CD4-positive, alpha-beta memory T cell (primary cell): Measurements from ENCODE around the gene SBNO2. TPM values are rescaled to one million over a fixed set of nuclear protein-coding genes. Genes with fewer than 3 reads are reported as not detected.
"Not testable (repeated sequence)": the region's sequence is repeated elsewhere in the genome, so short reads cannot be mapped to it uniquely, and the experiment has no call there.

Experiments used
- CTCF ChIA-PET: fragments of 350-600 bp; sonication (Branson Sonifier 250); formaldehyde crosslinking; loops from one replicate; lab custom pipeline; 2021; ENCODE audit warnings: inconsistent platforms; ENCODE audit not compliant: partially characterized antibody; lab: Charles Lee
- POLR2A ChIA-PET: fragments of 350-600 bp; sonication (Branson Sonifier 250); formaldehyde crosslinking; loops from one replicate; lab custom pipeline; 2021; ENCODE audit not compliant: partially characterized antibody; lab: Charles Lee
- DNase-seq, 5 donors: peaks; one replicate each; pipeline versions ENCODE4 v3.0.0 to v3.0.0-alpha.2; 2020 to 2022; ENCODE audit warnings: mixed read lengths in 1 of 5
- H3K27ac ChIP-seq: one replicate; pipeline ENCODE4 v1.7.0; 2013; ENCODE audit warnings: low read depth, low read length
- H3K27me3 ChIP-seq: 2 replicates; pipeline ENCODE4 v1.7.0; 2013; ENCODE audit warnings: mild to moderate bottlenecking, low read length, moderate library complexity; ENCODE audit not compliant: insufficient read depth
- H3K36me3 ChIP-seq: 2 replicates; pipeline ENCODE4 v1.7.0; 2013; ENCODE audit warnings: mild to moderate bottlenecking, low read length, moderate library complexity; ENCODE audit not compliant: insufficient read depth
- H3K4me1 ChIP-seq: 2 replicates; pipeline ENCODE4 v1.7.0; 2013; ENCODE audit warnings: mild to moderate bottlenecking, low read length, moderate library complexity; ENCODE audit not compliant: insufficient read depth
- H3K4me3 ChIP-seq, 2 donors: one replicate each; pipeline ENCODE4 v1.7.0; 2013; ENCODE audit warnings: low read length in 2 of 2, mild to moderate bottlenecking in 1 of 2
- H3K9me3 ChIP-seq, 2 donors: one replicate each; pipeline ENCODE4 v1.7.0; 2013; ENCODE audit warnings: low read length in 2 of 2, control low read depth in 1 of 2; ENCODE audit not compliant: control insufficient read depth in 1 of 2
- H3K27ac Mint-ChIP-seq, 7 donors: one replicate each; pipeline ENCODE4 v1.8.0; 2020 to 2021; ENCODE audit warnings: mixed read lengths in 7 of 7, mild to moderate bottlenecking in 6 of 7, inconsistent platforms in 3 of 7, moderate library complexity in 3 of 7
- H3K27me3 Mint-ChIP-seq, 2 donors: one replicate each; pipeline ENCODE4 v1.8.0; 2020 to 2021; ENCODE audit warnings: mixed read lengths in 2 of 2
- H3K36me3 Mint-ChIP-seq, 2 donors: one replicate each; pipeline ENCODE4 v1.8.0; 2020 to 2021; ENCODE audit warnings: mixed read lengths in 2 of 2, inconsistent platforms in 1 of 2, mild to moderate bottlenecking in 1 of 2
- H3K4me1 Mint-ChIP-seq, 4 donors: one replicate each; pipeline ENCODE4 v1.8.0; 2020 to 2021; ENCODE audit warnings: mixed read lengths in 4 of 4, mild to moderate bottlenecking in 1 of 4
- H3K4me3 Mint-ChIP-seq, 8 donors: one replicate each; pipeline ENCODE4 v1.8.0; 2020 to 2021; ENCODE audit warnings: mixed read lengths in 8 of 8, mild to moderate bottlenecking in 7 of 8, moderate library complexity in 6 of 8, inconsistent platforms in 3 of 8
- H3K9me3 Mint-ChIP-seq, 8 donors: one replicate each; pipeline ENCODE4 v1.8.0; 2020 to 2021; ENCODE audit warnings: mixed read lengths in 8 of 8, mild to moderate bottlenecking in 5 of 8, inconsistent platforms in 3 of 8, moderate library complexity in 1 of 8
- intact Hi-C: fragments of 100-400 bp; cut with micrococcal nuclease; formaldehyde crosslinking; loops from one replicate; pipeline ENCODE4 v1.15.1; 2023
- polyA plus RNA-seq, 2 donors: library from polyadenylated mRNA; unstranded; fragments of 300-500 nt; fragmentation: Illumina TruSeq; gene quantifications; one replicate each; pipeline ENCODE4 v1.2.3, GENCODE V29; 2021
- total RNA-seq, 2 experiments: library from RNA; stranded (reverse); gene quantifications; one replicate each; pipeline ENCODE4 v1.2.3, GENCODE V29; 2021

The SBNO2 gene
- total and polyA plus RNA-seq, 4 experiments from 2014 or later, result 0.37 to 98.6 (median 48.1) TPM

- intact Hi-C loops, result no loop called here
- POLR2A ChIA-PET, result interaction anchor here (0.5 to 3.7 kb wide), 10 partner anchors 11 to 294 kb away, joined by 3 to 20 read pairs (median 4); partner anchors contain the start of genes ABCA7, CIRBP, CNN2 and GPX4
Observed at GRCh38 chr19:1214299-1214861, 40.3 kb upstream of the SBNO2 start.

GRCh38 chr19:1213391-1214286 lies 39.6 kb upstream of the SBNO2 start:
- H3K27ac ChIP-seq, result peak overlapping the region; percentile 79

More at GRCh38 chr19:1214299-1214861, 40.3 kb upstream of the SBNO2 start:
- H3K4me1 Mint-ChIP-seq, result peaks cover 20 to 52% (median 29%) of the 10 kb centered on the region in 4 donors
- Histone ChIP-seq H3K27me3 (no peaks in the 10 kb centered on the region), H3K36me3 (peaks cover 10% of the 10 kb centered on the region), H3K9me3 (no peaks in the 10 kb centered on the region), H3K4me1 (peaks cover 46% of the 10 kb centered on the region), H3K27ac (peak overlapping the region; percentile 79), H3K4me3 (no peak overlapping the region)
- peak overlapping the region in 7 of 8 donors; percentile 75 to 92 (median 86) for H3K4me3 Mint-ChIP-seq
- CTCF ChIA-PET, result interaction anchor here (0.9 to 1.2 kb wide), 2 partner anchors 31 to 351 kb away, joined by 3 to 4 read pairs; no protein-coding TSS in a partner anchor
- H3K9me3 Mint-ChIP-seq, result no peaks in the 10 kb centered on the region
- H3K36me3 Mint-ChIP-seq, result peaks cover 8 to 15% of the 10 kb centered on the region in 2 donors
- H3K27me3 Mint-ChIP-seq, result no peaks in the 10 kb centered on the region
- H3K27ac Mint-ChIP-seq, result peak overlapping the region; percentile 94 to 98 (median 97)
- no peak for DNase-seq

GRCh38 chr19:1211494-1212234 lies 37.6 kb upstream of the SBNO2 start:
- Histone ChIP-seq H3K4me3 (no peak overlapping the region), H3K27ac (no peak overlapping the region), H3K9me3 (no peaks in the 10 kb centered on the region), H3K27me3 (no peaks in the 10 kb centered on the region), H3K36me3 (peaks cover 10% of the 10 kb centered on the region), H3K4me1 (peaks cover 63% of the 10 kb centered on the region)
- intact Hi-C loops, result no loop called here
- DNase-seq, result peak in 1 of 5 donors; percentile 30
- ChIA-PET POLR2A (interaction anchor here (0.6 to 3.7 kb wide), 6 partner anchors 57 to 439 kb away, joined by 3 to 20 read pairs (median 3); partner anchors contain the start of genes ARHGAP45 and CIRBP), CTCF (interaction anchor here (0.7 to 1.1 kb wide), 4 partner anchors 9 to 139 kb away, joined by 3 to 6 read pairs (median 4); no protein-coding TSS in a partner anchor)
- Mint-ChIP-seq H3K9me3 (no peaks in the 10 kb centered on the region), H3K4me3 (peak overlapping the region in 3 of 8 donors; percentile 9 to 62 (median 40)), H3K4me1 (peaks cover 17 to 53% (median 38%) of the 10 kb centered on the region in 4 donors), H3K27ac (peak overlapping the region in 4 of 7 donors; percentile 19 to 79 (median 54)), H3K27me3 (no peaks in the 10 kb centered on the region), H3K36me3 (peaks cover 8 to 25% of the 10 kb centered on the region in 2 donors)

More at GRCh38 chr19:1213391-1214286, 39.6 kb upstream of the SBNO2 start:
- Mint-ChIP-seq H3K27ac (peak overlapping the region; percentile 94 to 98 (median 97)), H3K27me3 (no peaks in the 10 kb centered on the region), H3K9me3 (no peaks in the 10 kb centered on the region), H3K36me3 (peaks cover 8 to 15% of the 10 kb centered on the region in 2 donors), H3K4me3 (peak overlapping the region; percentile 75 to 92 (median 86)), H3K4me1 (peaks cover 20 to 58% (median 29%) of the 10 kb centered on the region in 4 donors)
- DNase-seq, result peak; percentile 67 to 87 (median 71)
- CTCF ChIA-PET, result interaction anchor here (0.9 to 1.2 kb wide), 2 partner anchors 32 to 350 kb away, joined by 3 to 4 read pairs; no protein-coding TSS in a partner anchor
- Histone ChIP-seq H3K4me3 (peak overlapping the region in 1 of 2 donors; percentile 15), H3K9me3 (no peaks in the 10 kb centered on the region), H3K27me3 (no peaks in the 10 kb centered on the region), H3K36me3 (peaks cover 10% of the 10 kb centered on the region), H3K4me1 (peaks cover 53% of the 10 kb centered on the region)
- POLR2A ChIA-PET, result interaction anchor here (0.5 to 3.7 kb wide), 13 partner anchors 10 to 293 kb away, joined by 3 to 20 read pairs (median 4); partner anchors contain the start of genes ABCA7, ATP5F1D, CIRBP and CNN2
- intact Hi-C loops, result no loop called here

- H3K9me3 Mint-ChIP-seq, result no peaks in the 10 kb centered on the region
- peak overlapping the region in 2 of 7 donors; percentile 52 to 55 for H3K27ac Mint-ChIP-seq
- H3K4me1 Mint-ChIP-seq, result peaks cover 17 to 54% (median 34%) of the 10 kb centered on the region in 4 donors
- ChIA-PET POLR2A (interaction anchor here (1.2 to 1.5 kb wide), 2 partner anchors 59 to 79 kb away, joined by 3 to 4 read pairs; no protein-coding TSS in a partner anchor), CTCF (no interaction called here)
- peaks cover 8 to 27% of the 10 kb centered on the region in 2 donors for H3K36me3 Mint-ChIP-seq
- peak overlapping the region in 4 of 8 donors; percentile 8 to 65 (median 30) for H3K4me3 Mint-ChIP-seq
- intact Hi-C loops, result no loop called here
- H3K27me3 Mint-ChIP-seq, result no peaks in the 10 kb centered on the region
- Histone ChIP-seq H3K27ac (no peak overlapping the region), H3K27me3 (no peaks in the 10 kb centered on the region), H3K4me3 (no peak overlapping the region), H3K9me3 (no peaks in the 10 kb centered on the region), H3K4me1 (peaks cover 64% of the 10 kb centered on the region), H3K36me3 (peaks cover 10% of the 10 kb centered on the region)
- DNase-seq, result peak in 1 of 5 donors; percentile 28
Observed at GRCh38 chr19:1210227-1210538, 36.1 kb upstream of the SBNO2 start.

- Mint-ChIP-seq H3K36me3 (peaks cover 6 to 23% of the 10 kb centered on the region in 2 donors), H3K4me1 (peaks cover 12 to 57% (median 34%) of the 10 kb centered on the region in 4 donors), H3K27ac (peak overlapping the region in 2 of 7 donors; percentile 6 to 96), H3K4me3 (peak overlapping the region in 4 of 8 donors; percentile 33 to 49 (median 42))
- peaks cover 10% of the 10 kb centered on the region for H3K36me3 ChIP-seq
- H3K27ac ChIP-seq, H3K9me3 Mint-ChIP-seq, POLR2A ChIA-PET, H3K27me3 ChIP-seq, intact Hi-C loops, H3K9me3 ChIP-seq, CTCF ChIA-PET, H3K4me3 ChIP-seq, H3K27me3 Mint-ChIP-seq: not testable (repeated sequence)
- H3K4me1 ChIP-seq, result peaks cover 69% of the 10 kb centered on the region
- peak in 1 of 5 donors; percentile 29 for DNase-seq
Observed at GRCh38 chr19:1208830-1209229, 34.8 kb upstream of the SBNO2 start.

GRCh38 chr19:1206864-1207450 lies 32.9 kb upstream of the SBNO2 start:
- peak overlapping the region; percentile 84 to 96 (median 95) for H3K27ac Mint-ChIP-seq
- Histone ChIP-seq H3K4me1 (peaks cover 64% of the 10 kb centered on the region), H3K27me3 (no peaks in the 10 kb centered on the region), H3K27ac (peak overlapping the region; percentile 78), H3K36me3 (peaks cover 9% of the 10 kb centered on the region), H3K4me3 (peak overlapping the region; percentile 58 to 68), H3K9me3 (no peaks in the 10 kb centered on the region)
- POLR2A ChIA-PET, result interaction anchor here (0.7 to 1.5 kb wide), 6 partner anchors 8 to 188 kb away, joined by 3 to 5 read pairs (median 4); no protein-coding TSS in a partner anchor
- peak overlapping the region; percentile 93 to 96 (median 94) for H3K4me3 Mint-ChIP-seq
- intact Hi-C loops, result no loop called here
- H3K4me1 Mint-ChIP-seq, result peaks cover 11 to 58% (median 36%) of the 10 kb centered on the region in 4 donors
- no peaks in the 10 kb centered on the region for H3K27me3 Mint-ChIP-seq
- H3K9me3 Mint-ChIP-seq, result no peaks in the 10 kb centered on the region
- peaks cover 0 to 17% of the 10 kb centered on the region in 2 donors for H3K36me3 Mint-ChIP-seq
- CTCF ChIA-PET, result interaction anchor here (0.8 kb wide), 1 partner anchor 142 kb away, joined by 3 read pairs; no protein-coding TSS in a partner anchor
- DNase-seq, result peak; percentile 29 to 56 (median 32)
